GM23338 (cell line): Measurements from ENCODE around the gene ZNF394.

Experiments used
- EZH2 ChIP-seq: fragments of 200-600 bp; sonication (generic); IDR thresholded peaks from one replicate; pipeline ENCODE4 v1.8.0; 2017; ENCODE audit warnings: antibody characterized with exemption, mild to moderate bottlenecking, low read depth; ENCODE audit not compliant: unreplicated experiment
- EZH2phosphoT487 ChIP-seq: fragments of 200-600 bp; sonication (generic); IDR thresholded peaks from one replicate; pipeline ENCODE4 v1.8.1; 2018; ENCODE audit warnings: antibody characterized with exemption; ENCODE audit not compliant: unreplicated experiment
- POLR2AphosphoS5 ChIP-seq: IDR thresholded peaks from 2 replicates; pipeline ENCODE4 v1.6.1; 2016; ENCODE audit warnings: antibody characterized with exemption, low read depth
- TF ChIP-seq, protein P1 (sequence below), 2 experiments: fragments of 200-600 bp in 1 of 2; sonication (generic) in 1 of 2; conservative IDR thresholded peaks; 2 replicates each; pipeline versions ENCODE4 v1.5.1 to v1.6.1; 2016 to 2017; ENCODE audit warnings: antibody characterized with exemption in 2 of 2, low read depth in 2 of 2, mild to moderate bottlenecking in 2 of 2, moderate library complexity in 1 of 2
- TF ChIP-seq, protein P2 (sequence below): IDR thresholded peaks from 2 replicates; pipeline ENCODE4 v1.6.1; 2016; ENCODE audit warnings: antibody characterized with exemption

DNA sequence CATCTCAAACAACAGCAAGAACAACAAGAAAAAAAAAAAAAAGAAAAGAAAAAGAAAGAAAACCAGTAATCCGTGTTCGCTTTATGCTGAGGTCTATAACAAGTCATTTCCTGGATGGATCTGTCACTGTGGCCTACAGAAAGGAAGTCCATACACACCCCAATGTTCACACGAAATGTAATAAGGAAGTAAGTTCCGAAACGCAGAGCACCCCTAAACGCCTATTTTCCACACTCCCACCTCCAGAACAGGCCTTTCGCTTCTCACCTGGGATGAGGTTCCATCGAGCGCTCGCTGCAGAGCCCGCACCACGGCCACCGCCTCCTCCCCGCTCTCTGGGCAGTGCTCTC is 735 bp downstream of the ZNF394 start:
- TF ChIP-seq, protein P1, sequence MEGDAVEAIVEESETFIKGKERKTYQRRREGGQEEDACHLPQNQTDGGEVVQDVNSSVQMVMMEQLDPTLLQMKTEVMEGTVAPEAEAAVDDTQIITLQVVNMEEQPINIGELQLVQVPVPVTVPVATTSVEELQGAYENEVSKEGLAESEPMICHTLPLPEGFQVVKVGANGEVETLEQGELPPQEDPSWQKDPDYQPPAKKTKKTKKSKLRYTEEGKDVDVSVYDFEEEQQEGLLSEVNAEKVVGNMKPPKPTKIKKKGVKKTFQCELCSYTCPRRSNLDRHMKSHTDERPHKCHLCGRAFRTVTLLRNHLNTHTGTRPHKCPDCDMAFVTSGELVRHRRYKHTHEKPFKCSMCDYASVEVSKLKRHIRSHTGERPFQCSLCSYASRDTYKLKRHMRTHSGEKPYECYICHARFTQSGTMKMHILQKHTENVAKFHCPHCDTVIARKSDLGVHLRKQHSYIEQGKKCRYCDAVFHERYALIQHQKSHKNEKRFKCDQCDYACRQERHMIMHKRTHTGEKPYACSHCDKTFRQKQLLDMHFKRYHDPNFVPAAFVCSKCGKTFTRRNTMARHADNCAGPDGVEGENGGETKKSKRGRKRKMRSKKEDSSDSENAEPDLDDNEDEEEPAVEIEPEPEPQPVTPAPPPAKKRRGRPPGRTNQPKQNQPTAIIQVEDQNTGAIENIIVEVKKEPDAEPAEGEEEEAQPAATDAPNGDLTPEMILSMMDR (conservative IDR thresholded peaks at IDR 0.05; ENCODE audit: low read depth in 2 of 2) = no peak
- no peak for TF ChIP-seq EZH2phosphoT487
- no peak for TF ChIP-seq EZH2
- no peak for TF ChIP-seq POLR2AphosphoS5
- TF ChIP-seq, protein P2, sequence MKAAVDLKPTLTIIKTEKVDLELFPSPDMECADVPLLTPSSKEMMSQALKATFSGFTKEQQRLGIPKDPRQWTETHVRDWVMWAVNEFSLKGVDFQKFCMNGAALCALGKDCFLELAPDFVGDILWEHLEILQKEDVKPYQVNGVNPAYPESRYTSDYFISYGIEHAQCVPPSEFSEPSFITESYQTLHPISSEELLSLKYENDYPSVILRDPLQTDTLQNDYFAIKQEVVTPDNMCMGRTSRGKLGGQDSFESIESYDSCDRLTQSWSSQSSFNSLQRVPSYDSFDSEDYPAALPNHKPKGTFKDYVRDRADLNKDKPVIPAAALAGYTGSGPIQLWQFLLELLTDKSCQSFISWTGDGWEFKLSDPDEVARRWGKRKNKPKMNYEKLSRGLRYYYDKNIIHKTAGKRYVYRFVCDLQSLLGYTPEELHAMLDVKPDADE = no peak
